ENCODE measurements around the gene ANO8. TPM values are rescaled to one million over a fixed set of nuclear protein-coding genes. Genes with fewer than 3 reads are reported as not detected.
A peak's percentile ranks its signal among the peaks of the same experiment; 100 is the strongest.

Gene ANO8
- total RNA-seq, 1 donor from 2014 or later = 43.3 TPM

GRCh38 chr19:17338433-17339078 is 3.9 kb upstream of the ANO8 start:
- TF ChIP-seq, protein P1, sequence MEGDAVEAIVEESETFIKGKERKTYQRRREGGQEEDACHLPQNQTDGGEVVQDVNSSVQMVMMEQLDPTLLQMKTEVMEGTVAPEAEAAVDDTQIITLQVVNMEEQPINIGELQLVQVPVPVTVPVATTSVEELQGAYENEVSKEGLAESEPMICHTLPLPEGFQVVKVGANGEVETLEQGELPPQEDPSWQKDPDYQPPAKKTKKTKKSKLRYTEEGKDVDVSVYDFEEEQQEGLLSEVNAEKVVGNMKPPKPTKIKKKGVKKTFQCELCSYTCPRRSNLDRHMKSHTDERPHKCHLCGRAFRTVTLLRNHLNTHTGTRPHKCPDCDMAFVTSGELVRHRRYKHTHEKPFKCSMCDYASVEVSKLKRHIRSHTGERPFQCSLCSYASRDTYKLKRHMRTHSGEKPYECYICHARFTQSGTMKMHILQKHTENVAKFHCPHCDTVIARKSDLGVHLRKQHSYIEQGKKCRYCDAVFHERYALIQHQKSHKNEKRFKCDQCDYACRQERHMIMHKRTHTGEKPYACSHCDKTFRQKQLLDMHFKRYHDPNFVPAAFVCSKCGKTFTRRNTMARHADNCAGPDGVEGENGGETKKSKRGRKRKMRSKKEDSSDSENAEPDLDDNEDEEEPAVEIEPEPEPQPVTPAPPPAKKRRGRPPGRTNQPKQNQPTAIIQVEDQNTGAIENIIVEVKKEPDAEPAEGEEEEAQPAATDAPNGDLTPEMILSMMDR (conservative IDR thresholded peaks at IDR 0.05) = no peak
- H3K9me3 Mint-ChIP-seq = no peaks in the 10 kb centered on the region
- peak overlapping the region; percentile 93 for H3K4me3 Mint-ChIP-seq
- H3K27me3 Mint-ChIP-seq (ENCODE audit: low read depth) = no peaks in the 10 kb centered on the region
- H3K27ac Mint-ChIP-seq (ENCODE audit: unreplicated experiment) = no peak overlapping the region
- H3K36me3 Mint-ChIP-seq (ENCODE audit: low read depth) = no peaks in the 10 kb centered on the region
- no peak for DNase-seq (ENCODE audit: low read depth, low spot score)
- H3K4me1 Mint-ChIP-seq = peaks cover 18% of the 10 kb centered on the region

DNA sequence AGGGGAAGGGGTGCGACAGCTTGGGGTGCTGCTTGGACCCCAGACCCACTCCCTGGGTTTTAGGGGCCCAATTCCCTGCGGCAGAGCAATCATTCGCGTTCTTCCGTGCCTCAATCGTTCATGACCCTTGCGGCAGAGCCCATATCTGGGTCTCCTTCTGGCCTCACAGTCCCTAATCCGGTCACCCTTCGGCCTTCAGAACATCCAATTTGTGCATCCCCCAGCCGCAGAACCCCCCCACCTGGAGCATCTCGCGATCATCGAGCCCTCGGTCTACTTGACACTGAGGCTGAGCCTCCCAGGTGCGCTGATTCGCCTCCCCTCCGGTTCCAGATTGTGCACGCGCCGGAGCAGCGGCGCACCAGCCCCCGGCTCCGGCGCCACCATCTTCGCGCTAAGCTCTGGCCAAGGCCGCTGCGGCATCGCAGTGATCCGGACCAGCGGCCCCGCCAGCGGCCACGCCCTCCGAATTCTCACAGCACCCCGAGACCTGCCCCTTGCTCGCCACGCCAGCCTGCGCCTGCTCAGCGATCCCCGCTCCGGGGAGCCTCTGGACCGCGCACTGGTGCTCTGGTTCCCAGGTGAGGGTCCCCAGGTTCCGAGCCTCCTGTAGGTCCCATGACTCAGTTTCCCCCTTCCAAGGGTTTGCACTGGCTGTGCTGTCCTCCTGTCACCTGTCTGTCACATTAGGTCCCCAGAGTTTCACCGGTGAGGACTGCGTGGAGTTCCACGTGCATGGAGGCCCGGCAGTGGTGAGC is 3.2 kb upstream of the ANO8 start:
- Mint-ChIP-seq H3K4me3 (peak overlapping the region; percentile 93), H3K9me3 (no peaks in the 10 kb centered on the region), H3K4me1 (peaks cover 18% of the 10 kb centered on the region), H3K27me3 (ENCODE audit: low read depth) (no peaks in the 10 kb centered on the region), H3K27ac (ENCODE audit: unreplicated experiment) (no peak overlapping the region), H3K36me3 (ENCODE audit: low read depth) (peaks cover under 1% of the 10 kb centered on the region)
- TF ChIP-seq, protein P1 (conservative IDR thresholded peaks at IDR 0.05) = no peak
- DNase-seq (ENCODE audit: low read depth, low spot score) = no peak

- DNase-seq (ENCODE audit: low read depth, low spot score) = peak; percentile 91
- Mint-ChIP-seq H3K36me3 (ENCODE audit: low read depth) (peaks cover 5% of the 10 kb centered on the region), H3K27me3 (ENCODE audit: low read depth) (peaks cover 5% of the 10 kb centered on the region), H3K27ac (ENCODE audit: unreplicated experiment) (peak within 1 kb of the TSS; percentile 39), H3K4me3 (peak within 1 kb of the TSS; percentile 93), H3K4me1 (peaks cover 22% of the 10 kb centered on the region), H3K9me3 (no peaks in the 10 kb centered on the region)
- TF ChIP-seq, protein P1 (conservative IDR thresholded peaks at IDR 0.05) = no peak
Measured at GRCh38 chr19:17336872-17337674, 2.4 kb upstream of the ANO8 start, which contains the start of gene GTPBP3. GTPBP3 (plus strand) TSS chr19:17337553; CDS start chr19:17337612, 59 bp downstream.

DNA sequence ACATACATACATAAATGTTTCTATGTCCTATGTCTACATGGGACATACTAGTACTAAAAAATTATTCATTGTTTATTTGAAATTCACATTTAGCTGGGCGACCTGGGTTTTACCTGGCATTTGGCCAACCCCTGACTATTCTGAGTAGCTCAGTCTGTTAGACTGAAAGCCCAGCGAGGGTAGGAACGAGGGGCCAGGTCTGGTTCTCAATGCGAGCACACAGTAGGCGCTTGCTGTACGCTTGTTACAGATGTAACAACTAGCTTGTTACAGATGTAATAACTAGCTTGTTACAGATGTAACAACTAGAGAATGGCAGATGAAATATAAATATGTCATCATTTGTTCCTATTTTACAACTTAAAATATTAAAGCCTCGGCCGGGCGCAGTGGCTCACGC is 920 bp upstream of the ANO8 start:
- no peak for DNase-seq (ENCODE audit: low read depth, low spot score)
- peaks cover 10% of the 10 kb centered on the region for H3K27me3 Mint-ChIP-seq (ENCODE audit: low read depth)
- H3K9me3 Mint-ChIP-seq = no peaks in the 10 kb centered on the region
- no peak overlapping the region for H3K27ac Mint-ChIP-seq (ENCODE audit: unreplicated experiment)
- H3K36me3 Mint-ChIP-seq (ENCODE audit: low read depth) = peaks cover 8% of the 10 kb centered on the region
- TF ChIP-seq, protein P1 (conservative IDR thresholded peaks at IDR 0.05) = no peak
- H3K4me3 Mint-ChIP-seq = peak overlapping the region; percentile 97
- peaks cover 22% of the 10 kb centered on the region for H3K4me1 Mint-ChIP-seq

GRCh38 chr19:17333611-17334413 is 843 bp downstream of the ANO8 start:
- H3K36me3 Mint-ChIP-seq (ENCODE audit: low read depth) = peaks cover 8% of the 10 kb centered on the region
- H3K9me3 Mint-ChIP-seq = no peaks in the 10 kb centered on the region
- no peak for DNase-seq (ENCODE audit: low read depth, low spot score)
- peaks cover 21% of the 10 kb centered on the region for H3K27me3 Mint-ChIP-seq (ENCODE audit: low read depth)
- peak overlapping the region; percentile 94 for H3K4me3 Mint-ChIP-seq
- H3K27ac Mint-ChIP-seq (ENCODE audit: unreplicated experiment) = peak overlapping the region; percentile 90
- TF ChIP-seq, protein P1 (conservative IDR thresholded peaks at IDR 0.05) = no peak
- peaks cover 22% of the 10 kb centered on the region for H3K4me1 Mint-ChIP-seq
